ENCODE data around the gene C6orf47. TPM values are rescaled to one million over a fixed set of nuclear protein-coding genes. Genes with fewer than 3 reads are reported as not detected.

Gene C6orf47
- total RNA-seq, 1 experiment from 2014 or later = 16.2 TPM

DNA sequence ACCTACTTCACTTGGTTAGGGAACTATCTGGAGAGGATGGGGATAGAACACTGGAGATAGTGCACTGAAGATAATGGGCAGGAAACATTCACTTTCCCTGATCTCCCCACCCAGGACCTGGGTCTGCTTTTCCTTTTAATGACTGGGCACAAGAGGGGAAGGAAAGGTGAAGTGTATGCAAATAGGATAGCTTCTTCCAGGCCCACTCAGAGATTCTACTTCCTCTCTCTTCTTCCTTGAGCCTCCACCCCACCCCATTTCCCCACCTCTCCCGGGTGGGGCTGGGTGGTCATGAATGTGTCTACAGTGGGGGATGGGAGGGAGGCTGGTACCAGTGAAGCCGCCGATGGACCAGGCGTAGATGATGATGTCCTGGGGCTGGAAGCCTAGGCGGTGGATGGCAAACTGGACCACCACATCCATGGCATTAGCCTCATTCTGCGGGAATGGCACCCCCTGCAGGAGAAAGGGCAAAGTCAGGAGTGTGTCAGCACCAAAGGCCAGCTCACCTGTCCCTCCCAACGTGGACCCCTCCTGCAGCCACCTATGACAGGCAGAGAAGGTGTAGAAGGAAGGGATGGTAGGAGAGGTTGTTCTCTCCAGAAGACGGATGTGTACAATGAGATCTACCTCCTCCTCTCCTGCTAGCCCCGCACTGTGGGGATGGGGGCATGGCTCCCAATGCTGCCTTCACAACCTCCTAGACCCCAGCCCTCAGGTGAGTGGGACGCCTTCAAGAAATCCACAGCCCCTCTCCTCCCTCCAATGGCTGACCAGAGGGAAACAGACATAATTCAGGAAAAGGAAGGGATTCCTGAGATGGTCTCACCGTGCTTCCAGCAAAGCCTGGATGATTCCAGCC is 28.9 kb upstream of the C6orf47 start:
- in situ Hi-C loops (cut with HindIII; ENCODE audit: low sequenced_read_pairs) = no loop called here
- DNase-seq (ENCODE audit: low spot score) = no peak

DNA sequence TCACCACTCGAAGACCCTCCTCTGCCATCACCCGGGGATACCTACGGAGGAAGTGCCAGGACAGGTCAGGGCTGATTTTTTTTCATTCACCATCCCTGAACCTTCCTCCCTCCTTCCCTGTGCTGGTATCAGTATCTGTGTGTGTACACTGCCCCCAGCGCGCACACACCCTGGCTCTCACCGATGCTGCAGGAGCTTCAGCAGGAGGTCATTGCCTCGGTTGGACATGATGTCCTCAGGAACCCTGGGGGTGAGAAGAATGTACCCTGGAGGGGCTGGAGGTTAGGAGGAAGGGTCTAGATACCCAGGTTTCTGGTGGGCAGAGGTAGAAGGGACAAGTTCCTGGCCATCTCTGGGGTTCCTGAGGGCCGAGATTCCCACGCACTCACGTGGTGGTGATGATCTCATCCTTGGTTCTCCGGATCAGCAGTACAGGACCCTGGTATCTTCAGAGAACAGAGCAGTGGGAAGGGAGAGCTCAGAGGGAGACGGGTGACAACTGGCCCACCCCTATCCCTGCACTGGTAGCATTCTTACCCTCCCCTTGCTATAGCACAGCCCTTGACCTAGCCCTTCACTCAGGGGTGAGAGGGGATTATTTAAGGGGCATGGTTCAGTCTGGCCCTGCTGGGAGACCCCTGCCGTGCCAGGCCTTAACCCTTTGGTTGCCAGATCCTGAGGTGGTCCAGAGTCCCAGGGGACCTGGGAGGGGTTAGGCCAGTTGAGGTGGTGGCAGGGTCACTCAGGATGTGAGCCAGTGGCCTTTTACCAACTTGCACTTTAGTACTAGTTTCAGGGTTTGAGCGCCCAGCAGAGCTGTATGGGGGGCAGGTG is 27.5 kb upstream of the C6orf47 start:
- DNase-seq (ENCODE audit: low spot score) = no peak
- in situ Hi-C loops (cut with HindIII; ENCODE audit: low sequenced_read_pairs) = no loop called here

DNA sequence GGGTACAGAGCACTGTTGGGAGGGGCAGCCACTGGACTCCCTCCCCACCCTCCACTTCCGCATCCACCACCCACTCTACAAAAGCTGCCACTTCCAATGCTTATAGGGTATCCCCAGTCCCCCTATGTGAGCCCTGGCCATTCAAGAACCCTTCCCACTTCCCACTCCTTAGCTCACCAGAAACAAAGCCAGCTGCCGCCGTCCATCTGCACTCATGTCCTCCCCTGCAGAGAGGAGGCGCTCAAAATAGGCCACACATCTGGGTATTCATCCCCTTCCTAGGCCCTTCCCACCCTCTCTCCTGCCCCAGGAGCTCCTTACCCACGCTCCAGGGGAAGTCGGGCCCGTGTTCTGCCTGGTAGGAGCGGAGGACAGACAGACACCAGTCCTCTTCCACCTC is 26.7 kb upstream of the C6orf47 start:
- DNase-seq (ENCODE audit: low spot score) = no peak
- in situ Hi-C loops (cut with HindIII; ENCODE audit: low sequenced_read_pairs) = no loop called here

DNA sequence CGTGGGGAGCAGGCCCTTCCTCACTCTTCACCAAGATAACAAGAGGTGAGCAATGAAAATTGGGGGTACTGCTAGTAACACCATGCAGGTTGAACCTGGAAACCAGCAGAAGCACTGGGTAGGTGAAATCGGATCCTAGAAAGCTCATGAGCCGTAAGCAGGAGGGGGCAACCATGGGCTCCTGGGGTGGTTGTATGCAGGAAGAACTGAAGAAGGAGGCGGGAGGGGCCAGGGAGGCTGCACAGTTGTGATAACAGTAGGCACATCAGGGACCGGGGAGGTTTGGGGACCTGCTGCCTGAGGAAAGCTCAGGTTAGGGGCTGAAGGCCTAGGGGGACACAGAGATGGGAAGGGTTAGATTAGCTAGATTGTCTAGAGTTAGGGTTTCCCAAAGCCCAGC is 25.9 kb upstream of the C6orf47 start:
- in situ Hi-C loops (cut with HindIII; ENCODE audit: low sequenced_read_pairs) = no loop called here
- DNase-seq (ENCODE audit: low spot score) = no peak

DNA sequence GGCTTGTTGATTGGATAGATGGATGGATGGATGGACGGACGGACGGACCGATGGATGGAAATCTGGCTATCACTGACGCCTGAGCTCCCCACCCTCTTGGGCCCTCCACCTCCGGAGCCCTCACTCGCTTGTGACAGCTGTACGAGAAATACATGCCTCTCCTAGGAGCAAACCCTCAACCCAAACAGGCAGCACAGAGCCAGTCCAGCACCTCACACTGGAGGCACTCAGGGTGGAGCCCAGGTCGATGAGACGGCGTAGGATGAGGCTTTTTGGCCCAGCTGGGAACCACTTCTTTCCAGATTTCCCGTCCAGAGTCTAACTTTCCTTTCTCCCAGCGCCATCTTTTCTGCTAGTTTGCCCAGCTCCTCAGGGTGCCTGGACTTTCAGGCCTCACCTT is 23.0 kb upstream of the C6orf47 start:
- no peak for DNase-seq (ENCODE audit: low spot score)
- in situ Hi-C loops (cut with HindIII; ENCODE audit: low sequenced_read_pairs) = no loop called here

DNA sequence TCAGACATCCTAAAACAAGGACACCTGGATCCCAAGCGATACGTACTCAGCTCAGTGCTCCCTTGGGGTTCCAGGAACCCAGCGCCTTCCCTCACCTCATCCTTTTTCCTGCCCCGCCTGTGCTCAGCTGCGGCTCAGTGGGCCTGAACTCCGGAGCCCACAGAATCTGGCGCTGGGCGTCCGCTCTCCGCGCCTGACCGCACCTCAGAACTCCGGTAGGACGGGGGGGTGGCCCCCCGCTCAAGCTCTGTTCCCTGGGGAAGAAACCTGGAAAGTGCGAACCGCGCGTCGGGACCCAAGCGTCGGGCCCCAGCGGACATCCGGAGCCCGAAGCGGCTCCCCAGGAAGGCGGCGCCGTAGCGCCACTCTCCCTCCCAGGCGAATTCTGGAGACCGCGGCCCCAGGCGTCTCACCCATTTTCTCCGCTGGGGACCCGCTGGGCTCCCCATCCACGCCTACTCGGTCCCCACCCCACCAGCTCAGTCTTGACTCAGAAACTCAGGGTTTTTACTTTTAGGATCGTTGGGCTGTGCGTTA is 20.6 kb upstream of the C6orf47 start:
- no peak for DNase-seq (ENCODE audit: low spot score)
- in situ Hi-C loops (cut with HindIII; ENCODE audit: low sequenced_read_pairs) = no loop called here

DNA sequence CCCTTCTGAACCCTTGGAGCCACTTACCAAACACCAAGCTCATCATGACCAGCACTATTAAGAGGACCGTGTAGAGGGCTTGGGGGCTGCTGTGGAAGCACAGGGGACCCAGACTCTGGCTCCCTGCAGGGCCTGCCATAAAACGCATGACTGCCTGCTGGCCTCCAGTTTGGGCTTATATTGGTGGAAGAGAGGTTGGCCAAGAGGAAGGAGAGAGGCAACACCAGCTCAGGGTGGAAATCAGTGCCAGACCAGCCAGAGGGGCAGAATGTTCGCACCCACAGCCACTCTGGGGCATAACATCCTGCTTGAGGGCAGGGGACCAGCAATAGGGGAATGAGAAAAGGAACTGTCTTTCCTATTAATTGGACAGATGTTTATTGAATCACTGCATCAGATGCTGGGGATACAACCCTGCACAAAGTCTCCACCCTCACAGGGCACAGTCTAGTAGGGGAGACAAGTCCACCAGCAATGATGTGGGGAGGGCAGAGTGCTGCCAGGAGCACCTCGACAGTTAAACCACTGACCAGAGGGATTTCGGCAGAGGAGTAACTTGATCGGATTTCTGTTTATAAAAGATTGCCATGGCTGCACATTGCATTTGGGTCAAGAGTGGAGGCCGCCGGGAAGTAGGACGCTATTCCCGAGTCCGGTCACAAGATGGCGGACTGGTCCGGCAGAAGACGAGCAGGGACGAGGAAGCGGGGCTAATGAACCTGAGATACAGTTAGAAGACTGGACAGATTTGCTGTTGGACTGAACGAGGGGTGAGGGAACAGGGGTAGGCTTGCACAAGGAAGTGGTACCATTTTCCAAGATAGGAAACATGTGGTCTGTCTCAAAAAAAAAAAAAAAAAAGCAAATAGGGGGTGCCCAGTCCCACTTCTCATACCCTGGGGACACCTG is 19.9 kb upstream of the C6orf47 start, which contains the start of gene LY6G5C:
LY6G5C (minus strand) TSS at position 842 of the 909 bp plus-strand sequence; CDS start at position 148, 694 bp downstream.
- in situ Hi-C loops (cut with HindIII; ENCODE audit: low sequenced_read_pairs) = no loop called here
- DNase-seq (ENCODE audit: low spot score) = peak; percentile 88

DNA sequence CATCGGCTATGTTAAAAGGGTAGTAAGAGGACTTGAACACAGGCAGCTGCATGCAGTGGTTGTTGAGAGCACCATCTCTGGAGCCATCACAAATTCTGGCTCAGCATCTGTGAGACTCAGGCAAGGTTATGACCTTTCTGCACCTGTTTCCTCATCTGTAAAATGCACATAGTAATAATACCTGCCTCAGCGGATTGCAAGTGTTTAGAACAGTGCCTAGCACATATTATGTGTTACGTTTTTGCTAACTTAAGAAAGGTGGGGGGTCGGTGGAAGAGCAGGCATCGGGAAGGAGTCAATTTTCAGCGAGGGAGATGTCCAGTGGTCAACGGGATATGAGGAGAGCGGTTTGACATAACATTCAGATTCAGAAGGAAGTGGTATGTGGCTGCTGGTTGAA is 17.4 kb upstream of the C6orf47 start:
- in situ Hi-C loops (cut with HindIII; ENCODE audit: low sequenced_read_pairs) = no loop called here
- DNase-seq (ENCODE audit: low spot score) = no peak

DNA sequence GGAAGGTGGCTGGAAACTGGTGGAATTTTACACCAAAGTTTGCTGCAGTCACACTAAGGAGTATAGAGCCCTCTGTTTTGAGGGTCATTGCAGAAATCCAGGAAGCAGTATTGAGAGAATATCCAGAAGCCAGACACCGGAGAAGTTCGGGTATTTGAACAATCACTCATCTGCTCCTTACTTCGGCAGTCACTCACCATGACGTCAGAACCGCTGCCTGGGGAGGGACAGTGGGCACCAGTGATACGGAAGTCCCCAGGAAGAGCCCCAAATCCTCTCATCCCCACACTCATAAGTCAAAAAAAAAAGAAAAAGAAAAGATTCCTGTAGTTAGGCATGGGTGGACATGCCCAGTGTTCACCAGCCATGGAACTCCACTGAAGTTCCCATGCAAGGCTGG is 16.3 kb upstream of the C6orf47 start:
- no peak for DNase-seq (ENCODE audit: low spot score)
- in situ Hi-C loops (cut with HindIII; ENCODE audit: low sequenced_read_pairs) = no loop called here

DNA sequence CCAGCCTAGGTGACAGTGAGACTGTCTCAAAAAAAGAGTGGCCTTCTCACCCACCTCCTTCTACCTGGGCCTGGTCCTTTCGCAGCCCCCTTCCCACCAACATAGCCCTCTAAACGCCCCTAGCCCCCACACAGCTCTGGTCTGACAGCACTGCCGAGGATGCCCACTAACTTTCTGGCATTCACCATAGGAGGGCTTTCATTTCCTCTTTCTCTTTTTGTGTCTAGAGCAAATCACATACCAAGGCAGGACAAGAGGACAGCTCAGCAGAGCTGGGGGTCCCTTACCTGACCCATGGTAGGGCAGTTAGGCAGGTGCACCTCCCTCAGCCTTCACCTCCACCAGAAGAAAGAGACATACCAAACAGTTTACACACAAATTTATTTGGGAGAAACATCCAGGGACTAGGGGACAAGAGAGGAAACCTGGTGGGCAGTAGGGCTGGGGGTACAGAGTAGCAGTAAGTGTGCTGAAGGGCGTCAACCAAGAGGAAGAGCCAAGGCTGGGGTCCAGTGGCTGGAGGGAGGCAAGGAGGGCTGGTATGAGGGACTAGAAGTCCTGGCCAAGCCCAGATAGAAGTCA is 15.8 kb upstream of the C6orf47 start:
- in situ Hi-C loops (cut with HindIII; ENCODE audit: low sequenced_read_pairs) = no loop called here
- DNase-seq (ENCODE audit: low spot score) = no peak

DNA sequence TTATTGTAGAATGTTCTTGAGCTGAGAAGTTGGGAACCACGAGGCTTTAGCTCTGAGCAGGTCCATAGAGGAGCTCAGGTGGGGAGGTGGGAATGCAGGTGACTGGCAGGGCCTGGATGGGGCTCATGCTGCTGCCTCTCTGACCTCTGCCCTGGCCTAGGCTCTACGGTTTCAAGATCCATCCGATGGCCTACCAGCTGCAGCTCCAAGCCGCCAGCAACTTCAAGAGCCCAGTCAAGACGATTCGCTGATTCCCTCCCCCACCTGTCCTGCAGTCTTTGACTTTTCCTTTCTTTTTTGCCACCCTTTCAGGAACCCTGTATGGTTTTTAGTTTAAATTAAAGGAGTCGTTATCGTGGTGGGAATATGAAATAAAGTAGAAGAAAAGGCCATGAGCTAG is 9.1 kb upstream of the C6orf47 start, which contains the start of gene LY6G5B:
LY6G5B (plus strand) TSS at position 301 of the 400 bp plus-strand sequence. CDS start 975 bp downstream, outside the sequence.
- in situ Hi-C loops (cut with HindIII; ENCODE audit: low sequenced_read_pairs) = no loop called here
- no peak for DNase-seq (ENCODE audit: low spot score)

DNA sequence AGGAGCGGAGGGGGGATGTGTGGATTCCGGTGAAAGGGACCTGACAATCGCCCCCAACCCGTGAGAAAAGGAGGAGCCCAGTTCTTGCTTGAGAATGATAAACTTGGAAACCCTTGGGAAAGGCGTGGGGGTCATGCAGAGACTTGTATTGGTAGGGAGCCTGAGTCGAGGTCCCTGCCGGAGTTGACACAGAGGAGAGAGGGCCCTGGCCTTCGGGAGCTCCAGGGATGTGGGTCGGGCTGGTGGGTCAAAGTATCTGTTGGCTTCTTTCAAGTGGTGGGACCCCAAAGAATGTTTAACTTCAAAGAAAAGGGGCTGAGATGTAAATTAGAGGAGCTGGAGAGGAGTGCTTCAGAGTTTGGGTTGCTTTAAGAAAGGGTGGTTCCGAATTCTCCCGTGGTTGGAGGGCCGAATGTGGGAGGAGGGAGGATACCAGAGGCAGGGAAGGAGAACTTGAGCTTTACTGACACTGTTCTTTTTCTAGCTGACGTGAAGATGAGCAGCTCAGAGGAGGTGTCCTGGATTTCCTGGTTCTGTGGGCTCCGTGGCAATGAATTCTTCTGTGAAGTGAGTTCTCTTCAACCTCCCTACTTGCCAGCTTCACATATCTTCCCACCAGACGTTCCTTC is 5.9 kb upstream of the C6orf47 start:
- DNase-seq (ENCODE audit: low spot score) = no peak
- in situ Hi-C loops (cut with HindIII; ENCODE audit: low sequenced_read_pairs) = no loop called here

DNA sequence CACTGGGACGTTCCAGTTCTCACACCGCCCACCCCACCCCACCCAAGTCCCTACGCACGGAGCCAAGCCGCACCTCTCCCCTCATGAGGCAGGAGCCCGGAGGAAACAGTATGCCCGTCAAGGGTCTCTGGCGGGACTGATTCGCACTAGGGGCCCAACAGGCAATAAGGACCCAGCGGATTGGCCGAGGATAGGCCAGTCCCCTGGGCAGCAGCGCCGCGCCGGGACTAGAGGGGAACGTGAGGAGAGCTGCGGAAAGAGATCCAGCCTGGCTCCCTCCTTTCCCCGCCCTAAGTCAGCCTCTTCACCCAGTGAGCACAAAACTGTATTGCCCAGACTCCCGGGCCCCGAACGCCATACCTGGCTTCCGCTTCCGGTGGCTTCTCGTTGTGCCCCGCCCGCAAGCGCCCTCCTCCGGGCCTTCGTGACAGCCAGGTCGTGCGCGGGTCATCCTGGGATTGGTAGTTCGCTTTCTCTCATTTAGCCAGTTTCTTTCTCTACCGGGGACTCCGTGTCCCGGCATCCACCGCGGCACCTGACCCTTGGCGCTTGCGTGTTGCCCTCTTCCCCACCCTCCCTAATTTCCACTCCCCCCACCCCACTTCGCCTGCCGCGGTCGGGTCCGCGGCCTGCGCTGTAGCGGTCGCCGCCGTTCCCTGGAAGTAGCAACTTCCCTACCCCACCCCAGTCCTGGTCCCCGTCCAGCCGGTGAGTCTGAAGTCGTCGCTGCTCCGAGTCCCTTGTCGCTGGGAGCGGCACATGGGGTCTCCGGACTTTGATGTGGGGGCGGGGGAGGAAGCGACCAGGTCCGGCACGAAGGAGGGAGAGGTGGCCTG is 5.1 kb upstream of the C6orf47 start, which contains the start of gene CSNK2B:
CSNK2B (plus strand) TSS at position 580 of the 836 bp plus-strand sequence. CDS start 752 bp downstream, outside the sequence.
- DNase-seq (ENCODE audit: low spot score) = peak; percentile 99
- in situ Hi-C loops (cut with HindIII; ENCODE audit: low sequenced_read_pairs) = no loop called here

DNA sequence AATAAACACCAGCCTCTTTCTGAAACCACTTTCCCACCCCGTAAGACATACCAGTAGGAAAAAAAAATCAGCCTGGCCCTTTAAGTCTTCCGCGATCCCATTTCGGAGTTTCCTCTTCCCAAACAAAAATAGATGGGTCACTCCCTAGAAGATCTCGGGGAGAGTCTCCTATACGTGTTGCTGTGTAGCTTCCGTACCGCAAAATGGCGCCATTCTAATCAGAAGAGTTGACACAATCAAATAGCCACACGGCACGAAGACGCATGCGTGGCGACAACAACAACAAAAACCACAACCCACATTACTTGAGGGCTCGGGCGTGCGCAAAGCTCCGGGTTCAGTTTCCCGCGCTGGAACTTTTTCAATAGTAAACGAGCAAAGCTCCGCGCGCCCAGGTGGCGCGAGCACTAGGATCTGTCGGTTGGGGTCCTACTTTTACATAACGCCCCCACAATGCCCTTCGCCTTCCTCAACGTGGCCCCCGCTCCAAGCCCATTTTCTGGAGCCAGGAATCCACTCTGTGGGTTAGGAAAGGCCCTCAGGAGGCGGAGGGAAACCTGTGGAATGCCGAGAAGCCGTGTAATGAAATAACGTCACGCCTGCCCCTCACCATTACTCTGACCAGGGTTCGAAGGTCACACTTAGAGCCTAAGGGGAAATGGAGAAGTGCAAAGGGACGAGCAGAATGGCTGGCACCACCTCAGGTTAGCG is 4.4 kb upstream of the C6orf47 start, which contains the start of gene GPANK1:
GPANK1 (minus strand) TSS at position 208 of the 711 bp plus-strand sequence. CDS start 519 bp downstream, outside the sequence.
- in situ Hi-C loops (cut with HindIII; ENCODE audit: low sequenced_read_pairs) = no loop called here

DNA sequence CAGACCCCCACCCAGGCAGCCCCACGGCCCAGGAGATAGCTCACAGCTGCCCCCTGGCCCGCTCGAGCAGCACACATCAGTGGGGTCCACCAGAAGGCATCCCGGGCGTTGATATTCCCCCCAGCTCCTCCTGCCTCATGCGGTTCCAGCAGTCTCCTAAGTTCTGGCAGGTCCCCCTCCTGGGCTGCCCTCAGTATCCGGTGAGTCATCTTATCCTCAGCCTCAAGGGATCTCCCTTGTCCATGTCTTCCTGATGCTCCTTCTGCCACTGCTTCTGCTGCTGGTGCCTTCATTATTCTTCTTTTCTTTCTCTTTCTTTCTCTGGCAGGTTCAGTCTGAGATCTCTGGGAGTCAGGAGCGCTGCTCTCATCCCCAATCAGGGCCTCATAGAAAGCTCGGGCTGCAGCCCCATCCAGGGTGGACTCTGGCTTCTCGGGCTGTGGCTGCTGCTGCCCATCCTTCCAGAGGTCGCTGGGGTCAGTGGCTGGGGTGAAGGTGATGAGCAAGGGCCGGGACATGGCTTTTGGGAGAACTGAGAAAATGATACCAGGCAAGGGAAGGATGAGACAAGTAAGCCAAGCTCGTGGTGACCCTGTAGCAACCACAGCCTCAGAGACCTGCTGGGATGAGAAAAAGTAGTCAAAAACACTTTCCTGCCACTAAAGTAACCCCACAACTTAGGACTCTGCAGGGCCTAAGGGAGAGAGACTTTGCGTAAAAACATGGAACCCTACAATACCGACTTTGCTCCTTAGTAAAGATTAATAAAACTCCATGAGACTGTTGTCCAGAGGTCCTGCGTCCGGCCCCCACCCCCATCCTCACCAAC is 3.6 kb upstream of the C6orf47 start:
- in situ Hi-C loops (cut with HindIII; ENCODE audit: low sequenced_read_pairs) = no loop called here
- DNase-seq (ENCODE audit: low spot score) = no peak

More for the DNA sequence above, 4.4 kb upstream of the C6orf47 start, which contains the start of gene GPANK1:
- peak; percentile 98 for DNase-seq (ENCODE audit: low spot score)

All from G401 (cell line).